ENCODE results near the gene PRIMPOL.

DNA sequence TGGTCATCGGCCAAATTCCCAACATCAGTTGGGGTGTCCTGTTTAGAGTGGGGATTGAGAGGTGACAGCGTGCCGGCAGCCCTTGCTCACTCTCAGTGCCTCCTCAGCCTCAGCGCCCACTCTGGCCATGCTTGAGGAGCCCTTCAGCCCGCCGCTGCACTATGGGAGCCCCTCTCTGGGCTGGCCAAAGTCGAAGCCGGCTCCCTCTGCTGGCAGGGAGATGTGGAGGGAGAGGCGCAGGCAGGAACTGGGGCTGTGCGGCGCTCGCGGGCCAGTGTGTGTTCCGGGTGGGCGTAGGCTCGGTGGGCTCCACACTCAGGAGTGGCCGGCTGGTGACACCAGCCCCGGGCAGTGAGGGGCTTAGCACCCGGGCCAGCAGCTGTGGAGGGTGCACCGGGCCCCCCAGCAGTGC lies 91.4 kb downstream of the PRIMPOL start:
- no peak for TF ChIP-seq POLR2A (IDR thresholded peaks at IDR 0.05; ENCODE audit: low read depth, low read length)
- no peak for TF ChIP-seq POLR2AphosphoS5 (IDR thresholded peaks at IDR 0.05; ENCODE audit: low read depth, low read length)
- no peak for TF ChIP-seq POU2F2 (IDR thresholded peaks at IDR 0.05; ENCODE audit: low read depth, low read length)
- TF ChIP-seq TAF1 (IDR thresholded peaks at IDR 0.05; ENCODE audit: low read depth, low read length) = no peak
- TF ChIP-seq SPI1 (IDR thresholded peaks at IDR 0.05; ENCODE audit: low read depth, low read length) = no peak
- TF ChIP-seq PAX5 (IDR thresholded peaks at IDR 0.05; ENCODE audit: insufficient read depth, low read length, severe bottlenecking) = no peak
